Gastroesophageal sphincter (tissue), 3 donors: ENCODE measurements around the gene E2F3.

Experiments used
- CTCF ChIP-seq, 4 experiments: fragments of 200-600 bp in 2 of 4; fragments of 450-650 bp in 2 of 4; sonication (generic) in 1 of 4; IDR thresholded peaks; one replicate each; pipeline ENCODE4 v1.5.1; 2017 to 2019; ENCODE audit warnings: antibody characterized with exemption in 4 of 4, mild to moderate bottlenecking in 2 of 4, moderate library complexity in 2 of 4
- POLR2A ChIP-seq, 2 donors: fragments of 450-650 bp; IDR thresholded peaks; one replicate each; pipeline ENCODE4 v1.6.1; 2017; ENCODE audit warnings: antibody characterized with exemption in 2 of 2, mild to moderate bottlenecking in 2 of 2, moderate library complexity in 1 of 2
- POLR2AphosphoS5 ChIP-seq: sonication (generic); formaldehyde crosslinking; IDR thresholded peaks from one replicate; pipeline ENCODE4 v1.6.1; 2017; ENCODE audit warnings: antibody characterized with exemption

- TF ChIP-seq CTCF (IDR thresholded peaks at IDR 0.05) = no peak
- no peak for TF ChIP-seq POLR2A (IDR thresholded peaks at IDR 0.05)
- TF ChIP-seq POLR2AphosphoS5 = no peak
These were observed 11.0 kb downstream of the E2F3 start for GRCh38 chr6:20412682-20413073.
